ENCODE results near the gene KDF1.

DNA sequence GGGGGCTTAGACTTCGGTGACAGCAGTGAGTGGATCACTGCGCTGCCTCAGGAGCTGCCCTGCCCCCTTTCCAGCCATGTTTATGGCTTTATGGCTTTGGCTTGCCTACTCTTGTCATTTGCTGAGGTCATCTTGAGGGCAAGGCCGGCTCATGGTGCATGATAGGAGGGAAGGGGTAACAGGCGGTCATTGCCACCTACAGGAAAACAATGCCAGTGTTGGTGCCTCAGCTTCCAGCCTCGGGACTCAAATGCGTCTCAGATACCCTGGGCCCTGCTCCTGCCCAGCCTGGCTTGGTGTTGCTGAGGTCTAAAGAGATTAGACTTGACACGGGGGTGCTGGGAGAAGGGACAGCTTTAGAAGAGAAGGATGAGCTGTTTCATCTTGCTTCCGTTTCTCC, 14.5 kb downstream of the KDF1 start:
- TF ChIP-seq, protein P1, sequence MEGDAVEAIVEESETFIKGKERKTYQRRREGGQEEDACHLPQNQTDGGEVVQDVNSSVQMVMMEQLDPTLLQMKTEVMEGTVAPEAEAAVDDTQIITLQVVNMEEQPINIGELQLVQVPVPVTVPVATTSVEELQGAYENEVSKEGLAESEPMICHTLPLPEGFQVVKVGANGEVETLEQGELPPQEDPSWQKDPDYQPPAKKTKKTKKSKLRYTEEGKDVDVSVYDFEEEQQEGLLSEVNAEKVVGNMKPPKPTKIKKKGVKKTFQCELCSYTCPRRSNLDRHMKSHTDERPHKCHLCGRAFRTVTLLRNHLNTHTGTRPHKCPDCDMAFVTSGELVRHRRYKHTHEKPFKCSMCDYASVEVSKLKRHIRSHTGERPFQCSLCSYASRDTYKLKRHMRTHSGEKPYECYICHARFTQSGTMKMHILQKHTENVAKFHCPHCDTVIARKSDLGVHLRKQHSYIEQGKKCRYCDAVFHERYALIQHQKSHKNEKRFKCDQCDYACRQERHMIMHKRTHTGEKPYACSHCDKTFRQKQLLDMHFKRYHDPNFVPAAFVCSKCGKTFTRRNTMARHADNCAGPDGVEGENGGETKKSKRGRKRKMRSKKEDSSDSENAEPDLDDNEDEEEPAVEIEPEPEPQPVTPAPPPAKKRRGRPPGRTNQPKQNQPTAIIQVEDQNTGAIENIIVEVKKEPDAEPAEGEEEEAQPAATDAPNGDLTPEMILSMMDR (conservative IDR thresholded peaks at IDR 0.05), result no peak
- TF ChIP-seq ZFX (IDR thresholded peaks at IDR 0.05), result no peak
